ENCODE data around the gene COL4A1.

COL4A1 gene

GRCh38 chr13:110121422-110122083 is 185.4 kb downstream of the COL4A1 start:
- no peak overlapping the region for H3K4me2 ChIP-seq (ENCODE audit: low read depth, low read length)
- no peaks in the 10 kb centered on the region for H3K4me1 ChIP-seq (ENCODE audit: low read length)
- H3K9ac ChIP-seq (ENCODE audit: low read length): no peak overlapping the region
- H3K4me3 ChIP-seq (ENCODE audit: low read length): no peak overlapping the region
- no peak for DNase-seq
- H4K20me1 ChIP-seq (ENCODE audit: insufficient read depth, low read length): no peaks in the 10 kb centered on the region
- TF ChIP-seq EZH2 (optimal IDR thresholded peaks at IDR 0.05; ENCODE audit: low read depth, low read length): no peak
- TF ChIP-seq CTCF (IDR thresholded peaks at IDR 0.05; ENCODE audit: low read length): no peak
- no peak for TF ChIP-seq EZH2phosphoT487 (IDR thresholded peaks at IDR 0.05; ENCODE audit: low read length)
- H3K9me3 ChIP-seq (replicated peaks; ENCODE audit: insufficient read depth, low read length): no peaks in the 10 kb centered on the region
- no peaks in the 10 kb centered on the region for H3K79me2 ChIP-seq (ENCODE audit: low read length)
- no peaks in the 10 kb centered on the region for H3F3A ChIP-seq (ENCODE audit: insufficient read depth, low read length)
- no peaks in the 10 kb centered on the region for H3K36me3 ChIP-seq (replicated peaks; ENCODE audit: insufficient read depth, low read length)
- H3K9me2 ChIP-seq (replicated peaks; ENCODE audit: insufficient read depth, low read length): no peaks in the 10 kb centered on the region
- no peaks in the 10 kb centered on the region for H3K27me3 ChIP-seq (replicated peaks; ENCODE audit: insufficient read depth, low read length)
- no peak overlapping the region for H3K27ac ChIP-seq (ENCODE audit: low read length)
- H2AFZ ChIP-seq (ENCODE audit: low read length): no peak overlapping the region

- no peaks in the 10 kb centered on the region for H3K9me3 ChIP-seq (replicated peaks; ENCODE audit: insufficient read depth, low read length)
- H3K36me3 ChIP-seq (replicated peaks; ENCODE audit: insufficient read depth, low read length): no peaks in the 10 kb centered on the region
- H4K20me1 ChIP-seq (ENCODE audit: insufficient read depth, low read length): no peaks in the 10 kb centered on the region
- no peaks in the 10 kb centered on the region for H3K79me2 ChIP-seq (ENCODE audit: low read length)
- H3K9ac ChIP-seq (ENCODE audit: low read length): no peak overlapping the region
- H3F3A ChIP-seq (ENCODE audit: insufficient read depth, low read length): no peaks in the 10 kb centered on the region
- no peak overlapping the region for H3K27ac ChIP-seq (ENCODE audit: low read length)
- no peaks in the 10 kb centered on the region for H3K9me2 ChIP-seq (replicated peaks; ENCODE audit: insufficient read depth, low read length)
- H2AFZ ChIP-seq (ENCODE audit: low read length): no peak overlapping the region
- H3K4me2 ChIP-seq (ENCODE audit: low read depth, low read length): no peak overlapping the region
- no peak overlapping the region for H3K4me3 ChIP-seq (ENCODE audit: low read length)
- H3K27me3 ChIP-seq (replicated peaks; ENCODE audit: insufficient read depth, low read length): no peaks in the 10 kb centered on the region
- no peak for TF ChIP-seq EZH2 (optimal IDR thresholded peaks at IDR 0.05; ENCODE audit: low read depth, low read length)
- TF ChIP-seq EZH2phosphoT487 (IDR thresholded peaks at IDR 0.05; ENCODE audit: low read length): no peak
- no peak for TF ChIP-seq CTCF (IDR thresholded peaks at IDR 0.05; ENCODE audit: low read length)
- DNase-seq: no peak
- H3K4me1 ChIP-seq (ENCODE audit: low read length): no peaks in the 10 kb centered on the region
Measured at GRCh38 chr13:110119935-110120905, 186.7 kb downstream of the COL4A1 start.

- no peaks in the 10 kb centered on the region for H3K36me3 ChIP-seq (replicated peaks; ENCODE audit: insufficient read depth, low read length)
- no peak overlapping the region for H2AFZ ChIP-seq (ENCODE audit: low read length)
- no peak overlapping the region for H3K4me2 ChIP-seq (ENCODE audit: low read depth, low read length)
- H3K27ac ChIP-seq (ENCODE audit: low read length): no peak overlapping the region
- H3K9ac ChIP-seq (ENCODE audit: low read length): no peak overlapping the region
- TF ChIP-seq CTCF (IDR thresholded peaks at IDR 0.05; ENCODE audit: low read length): no peak
- TF ChIP-seq EZH2phosphoT487 (IDR thresholded peaks at IDR 0.05; ENCODE audit: low read length): no peak
- no peak for TF ChIP-seq EZH2 (optimal IDR thresholded peaks at IDR 0.05; ENCODE audit: low read depth, low read length)
- no peaks in the 10 kb centered on the region for H3K79me2 ChIP-seq (ENCODE audit: low read length)
- H3K9me3 ChIP-seq (replicated peaks; ENCODE audit: insufficient read depth, low read length): no peaks in the 10 kb centered on the region
- H3K27me3 ChIP-seq (replicated peaks; ENCODE audit: insufficient read depth, low read length): no peaks in the 10 kb centered on the region
- H3K4me1 ChIP-seq (ENCODE audit: low read length): no peaks in the 10 kb centered on the region
- no peaks in the 10 kb centered on the region for H3K9me2 ChIP-seq (replicated peaks; ENCODE audit: insufficient read depth, low read length)
- no peak overlapping the region for H3K4me3 ChIP-seq (ENCODE audit: low read length)
- no peak for DNase-seq
- no peaks in the 10 kb centered on the region for H3F3A ChIP-seq (ENCODE audit: insufficient read depth, low read length)
- no peaks in the 10 kb centered on the region for H4K20me1 ChIP-seq (ENCODE audit: insufficient read depth, low read length)
Measured at GRCh38 chr13:110118106-110118505, 188.9 kb downstream of the COL4A1 start.

Data from MM.1S (cell line).